MCF 10A (cell line): ENCODE data around the gene BNC2. TPM values are rescaled to one million over a fixed set of nuclear protein-coding genes. Genes with fewer than 3 reads are reported as not detected.

Experiments
- BruUV-seq: library from RNA; stranded (reverse); fragments of 400-500 nt; replicated peaks from 2 replicates; lab custom pipeline; 2021; lab: Mats Ljungman, UMichigan
- CTCF ChIA-PET: fragments of 300-600 bp; sonication (Branson Sonifier 250); formaldehyde crosslinking; extraction: SDS; loops from one replicate; lab custom pipeline; 2021; ENCODE audit warnings: antibody characterized with exemption, inconsistent platforms; lab: Yijun Ruan, JAX
- POLR2A ChIA-PET: fragments of 300-600, 350-650 bp; sonication (Branson Sonifier 250); formaldehyde crosslinking; extraction: SDS; loops from one replicate; lab custom pipeline; 2020; ENCODE audit warnings: antibody characterized with exemption, inconsistent platforms; lab: Yijun Ruan, JAX
- DNase-seq: peaks from one replicate; pipeline ENCODE4 v3.0.0-alpha.2; 2018; ENCODE audit not compliant: unreplicated experiment
- H3K27ac Mint-ChIP-seq: one replicate; pipeline ENCODE4 v1.8.0; 2022; ENCODE audit warnings: mild to moderate bottlenecking, low read depth, mixed read lengths; ENCODE audit not compliant: unreplicated experiment
- H3K27me3 Mint-ChIP-seq: one replicate; pipeline ENCODE4 v1.8.0; 2022; ENCODE audit warnings: mixed read lengths; ENCODE audit not compliant: insufficient read depth, unreplicated experiment
- H3K36me3 Mint-ChIP-seq: one replicate; pipeline ENCODE4 v1.8.0; 2022; ENCODE audit warnings: mild to moderate bottlenecking, moderate library complexity, mixed read lengths; ENCODE audit not compliant: insufficient read depth, unreplicated experiment
- H3K4me1 Mint-ChIP-seq: one replicate; pipeline ENCODE4 v1.8.0; 2022; ENCODE audit warnings: mixed read lengths; ENCODE audit not compliant: insufficient read depth, unreplicated experiment
- H3K4me3 Mint-ChIP-seq: one replicate; pipeline ENCODE4 v1.8.0; 2022; ENCODE audit warnings: mild to moderate bottlenecking, moderate library complexity, mixed read lengths; ENCODE audit not compliant: unreplicated experiment
- H3K9me3 Mint-ChIP-seq: one replicate; pipeline ENCODE4 v1.8.0; 2022; ENCODE audit warnings: mixed read lengths; ENCODE audit not compliant: unreplicated experiment
- intact Hi-C: fragments of 100-400 bp; cut with micrococcal nuclease; formaldehyde crosslinking; loops from 2 replicates; pipeline ENCODE4 v1.14.1; 2022
- total RNA-seq: library from RNA; stranded (reverse); gene quantifications from 2 replicates; pipeline ENCODE4 v1.2.3, GENCODE V29; 2022
- TF ChIP-seq, protein P1 (sequence below): fragments of 200-600 bp; IDR thresholded peaks from one replicate; pipeline ENCODE4 v1.8.0; 2022; ENCODE audit warnings: antibody characterized with exemption, mild to moderate bottlenecking; ENCODE audit not compliant: unreplicated experiment

BNC2 gene
- total RNA-seq, 1 experiment from 2014 or later: not detected

DNA sequence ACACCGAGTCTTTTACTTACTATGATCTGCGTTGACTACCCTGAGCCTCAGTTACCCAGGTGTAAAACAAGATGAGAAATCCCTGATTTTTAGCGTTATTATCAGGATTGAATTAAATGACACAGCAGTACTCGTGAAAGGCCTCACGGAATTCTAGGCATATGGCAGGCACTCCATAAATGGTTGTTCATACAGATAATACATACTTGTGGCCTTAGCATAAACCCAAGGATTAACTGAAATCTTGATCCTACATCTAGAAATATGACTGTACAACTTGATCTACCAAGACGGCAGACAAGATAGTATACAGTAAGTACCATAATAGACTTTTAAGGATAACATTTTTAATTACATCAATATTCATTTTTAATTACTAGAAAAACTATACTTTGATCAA is 409.8 kb downstream of the BNC2 start:
- BruUV-seq: no TSS peak
- no peak overlapping the region for H3K4me3 Mint-ChIP-seq
- CTCF ChIA-PET: no interaction called here

GRCh38 chr9:16459421-16460148 is 410.9 kb downstream of the BNC2 start:
- Mint-ChIP-seq H3K27me3 (no peaks in the 10 kb centered on the region), H3K4me1 (peaks cover 10% of the 10 kb centered on the region), H3K36me3 (no peaks in the 10 kb centered on the region), H3K4me3 (no peak overlapping the region), H3K27ac (no peak overlapping the region), H3K9me3 (no peaks in the 10 kb centered on the region)
- BruUV-seq: no TSS peak
- DNase-seq: no peak
- CTCF ChIA-PET: no interaction called here
- POLR2A ChIA-PET: interaction anchor here (0.5 to 1.2 kb wide), 3 partner anchors 12 to 124 kb away, joined by 4 to 5 read pairs (median 4); no protein-coding TSS in a partner anchor
- intact Hi-C loops: no loop called here
- TF ChIP-seq, protein P1, sequence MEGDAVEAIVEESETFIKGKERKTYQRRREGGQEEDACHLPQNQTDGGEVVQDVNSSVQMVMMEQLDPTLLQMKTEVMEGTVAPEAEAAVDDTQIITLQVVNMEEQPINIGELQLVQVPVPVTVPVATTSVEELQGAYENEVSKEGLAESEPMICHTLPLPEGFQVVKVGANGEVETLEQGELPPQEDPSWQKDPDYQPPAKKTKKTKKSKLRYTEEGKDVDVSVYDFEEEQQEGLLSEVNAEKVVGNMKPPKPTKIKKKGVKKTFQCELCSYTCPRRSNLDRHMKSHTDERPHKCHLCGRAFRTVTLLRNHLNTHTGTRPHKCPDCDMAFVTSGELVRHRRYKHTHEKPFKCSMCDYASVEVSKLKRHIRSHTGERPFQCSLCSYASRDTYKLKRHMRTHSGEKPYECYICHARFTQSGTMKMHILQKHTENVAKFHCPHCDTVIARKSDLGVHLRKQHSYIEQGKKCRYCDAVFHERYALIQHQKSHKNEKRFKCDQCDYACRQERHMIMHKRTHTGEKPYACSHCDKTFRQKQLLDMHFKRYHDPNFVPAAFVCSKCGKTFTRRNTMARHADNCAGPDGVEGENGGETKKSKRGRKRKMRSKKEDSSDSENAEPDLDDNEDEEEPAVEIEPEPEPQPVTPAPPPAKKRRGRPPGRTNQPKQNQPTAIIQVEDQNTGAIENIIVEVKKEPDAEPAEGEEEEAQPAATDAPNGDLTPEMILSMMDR: no peak

More for the DNA sequence above, 409.8 kb downstream of the BNC2 start:
- POLR2A ChIA-PET: no interaction called here
- Mint-ChIP-seq H3K27ac (no peak overlapping the region), H3K27me3 (no peaks in the 10 kb centered on the region), H3K9me3 (no peaks in the 10 kb centered on the region), H3K36me3 (no peaks in the 10 kb centered on the region), H3K4me1 (peaks cover 10% of the 10 kb centered on the region)
- intact Hi-C loops: no loop called here
- no peak for DNase-seq
- TF ChIP-seq, protein P1: no peak

GRCh38 chr9:16458696-16459420 is 411.6 kb downstream of the BNC2 start:
- TF ChIP-seq, protein P1: no peak
- Mint-ChIP-seq H3K4me1 (peaks cover 10% of the 10 kb centered on the region), H3K36me3 (no peaks in the 10 kb centered on the region), H3K9me3 (no peaks in the 10 kb centered on the region), H3K27me3 (no peaks in the 10 kb centered on the region), H3K4me3 (no peak overlapping the region), H3K27ac (no peak overlapping the region)
- BruUV-seq: no TSS peak
- ChIA-PET POLR2A (interaction anchor here (1.0 to 1.2 kb wide), 2 partner anchors 12 to 123 kb away, joined by 4 read pairs; no protein-coding TSS in a partner anchor), CTCF (interaction anchor here (0.6 kb wide), 1 partner anchor 658 kb away, joined by 3 read pairs; no protein-coding TSS in a partner anchor)
- peak; percentile 57 for DNase-seq
- intact Hi-C loops: no loop called here

GRCh38 chr9:16455842-16456241 is 414.6 kb downstream of the BNC2 start:
- BruUV-seq: no TSS peak
- H3K36me3 Mint-ChIP-seq: no peaks in the 10 kb centered on the region
- peaks cover 16% of the 10 kb centered on the region for H3K4me1 Mint-ChIP-seq
- TF ChIP-seq, protein P1: no peak
- no peak overlapping the region for H3K27ac Mint-ChIP-seq
- intact Hi-C loops: no loop called here
- no peak for DNase-seq
- CTCF ChIA-PET: interaction anchor here (0.6 kb wide), 3 partner anchors 60 to 309 kb away, joined by 3 to 4 read pairs (median 3); no protein-coding TSS in a partner anchor
- no peak overlapping the region for H3K4me3 Mint-ChIP-seq
- POLR2A ChIA-PET: no interaction called here
- no peaks in the 10 kb centered on the region for H3K9me3 Mint-ChIP-seq
- no peaks in the 10 kb centered on the region for H3K27me3 Mint-ChIP-seq
